Cerebellar nuclear complex (tissue), 1 donor: ENCODE measurements around the gene PPP2R5E.

Source experiments
- DNase-seq, 2 experiments: peaks; one replicate each; lab custom pipeline; 2025; lab: John Stamatoyannopoulos, UW

Gene PPP2R5E

DNA sequence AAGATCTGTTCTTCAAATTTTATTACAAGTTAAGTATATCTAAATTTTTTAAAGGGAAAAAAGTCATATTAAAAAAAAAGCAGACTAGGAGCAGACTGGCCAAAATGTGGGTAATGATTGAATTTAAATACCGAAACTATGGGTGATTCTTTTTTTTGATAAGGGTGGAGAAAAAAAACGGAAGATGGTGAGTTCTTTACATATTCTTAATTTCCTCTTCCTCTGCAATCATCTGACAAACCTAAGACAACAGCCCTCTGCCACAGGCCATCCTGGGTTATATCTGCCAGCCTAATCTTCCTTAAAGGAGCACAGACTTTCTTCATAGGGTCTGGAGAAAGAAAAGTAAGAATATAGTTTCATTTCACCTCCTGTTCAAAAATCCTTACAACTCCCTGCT lies 108.0 kb downstream of the PPP2R5E start:
- no peak for DNase-seq

DNA sequence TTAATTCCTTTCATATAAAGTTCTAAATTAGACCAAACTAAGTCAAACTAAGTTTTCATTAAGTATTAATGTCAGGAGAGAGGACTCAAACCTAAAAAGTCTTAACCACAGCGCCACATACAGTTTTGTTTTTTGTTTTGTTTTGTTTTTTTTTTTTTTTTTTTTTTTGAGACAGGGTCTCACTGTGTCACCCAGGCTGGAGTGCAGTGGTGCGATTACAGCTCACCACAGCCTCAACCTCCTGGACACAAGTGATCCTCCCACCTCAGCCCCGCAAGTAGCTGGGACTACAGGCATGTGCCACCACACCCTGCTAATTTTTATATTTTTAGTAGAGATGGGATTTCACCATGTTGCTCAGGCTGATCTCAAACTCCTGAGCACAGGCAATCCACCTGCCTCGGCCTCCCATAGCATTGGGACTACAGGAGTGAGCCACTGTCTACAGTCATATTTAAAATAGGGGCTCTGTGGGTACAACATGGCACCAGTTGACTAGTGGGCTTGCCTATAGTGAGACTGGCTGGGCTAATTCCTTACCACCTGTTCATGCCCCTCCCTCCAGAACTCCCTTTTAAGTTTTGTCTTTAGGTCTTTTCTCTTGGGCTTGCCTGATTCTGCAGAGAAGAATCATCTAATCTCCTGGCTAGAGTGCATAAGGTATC lies 110.2 kb downstream of the PPP2R5E start:
- DNase-seq = no peak

DNA sequence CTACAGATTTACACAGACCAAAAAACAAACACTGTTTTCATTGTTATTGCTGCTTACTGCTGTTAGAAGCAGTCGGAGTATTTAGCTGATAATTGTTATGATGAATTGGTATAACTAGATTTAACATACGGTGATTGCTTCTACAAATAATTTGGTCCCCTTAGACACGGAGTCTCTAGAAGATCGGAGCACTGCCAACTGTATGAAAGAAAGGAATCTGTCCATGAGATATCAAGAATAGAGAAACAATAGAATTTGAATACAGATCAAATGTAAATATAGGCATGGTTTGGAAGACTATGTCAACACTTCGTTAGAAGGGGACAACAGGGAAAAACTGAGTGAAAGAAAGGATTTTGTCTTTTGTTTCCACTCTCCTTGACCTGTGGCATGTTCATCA lies 110.9 kb downstream of the PPP2R5E start:
- DNase-seq = no peak

DNA sequence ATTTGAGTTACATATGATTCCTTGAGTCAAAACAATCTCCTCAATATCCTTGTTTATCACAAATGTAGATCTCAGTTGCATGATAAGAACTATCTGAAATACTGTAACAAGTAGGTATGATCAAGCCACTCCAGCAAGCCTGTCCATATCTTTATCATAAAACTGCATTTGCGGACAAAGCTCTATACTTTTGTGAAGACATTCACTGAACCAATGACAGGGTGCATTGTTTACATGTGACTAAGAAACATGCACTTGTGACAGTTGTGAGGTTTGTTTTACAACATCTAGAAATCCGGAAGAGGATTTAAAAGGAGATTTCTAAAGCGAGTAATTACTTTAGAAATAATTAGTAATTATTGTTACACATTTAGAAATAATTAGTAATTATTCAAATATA lies 111.7 kb downstream of the PPP2R5E start:
- DNase-seq = no peak

DNA sequence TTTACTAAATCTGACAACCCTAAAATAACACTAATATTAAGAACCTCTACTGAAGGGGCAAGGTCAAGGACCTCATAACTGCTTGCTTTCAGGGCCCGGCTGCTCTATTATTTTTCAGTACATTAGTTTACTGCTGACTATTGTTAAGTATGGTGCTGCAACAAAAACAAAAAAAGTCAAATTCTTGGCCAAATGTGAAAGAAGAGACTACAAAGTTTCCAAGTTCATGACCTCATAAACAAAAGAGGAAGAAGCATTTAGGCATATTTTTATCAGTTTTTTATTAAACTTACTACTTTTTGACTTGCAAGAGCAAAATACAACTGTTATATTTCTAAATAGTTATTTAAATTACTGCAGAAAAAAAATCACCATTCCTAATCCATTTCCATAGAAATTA lies 114.7 kb downstream of the PPP2R5E start:
- DNase-seq = no peak

DNA sequence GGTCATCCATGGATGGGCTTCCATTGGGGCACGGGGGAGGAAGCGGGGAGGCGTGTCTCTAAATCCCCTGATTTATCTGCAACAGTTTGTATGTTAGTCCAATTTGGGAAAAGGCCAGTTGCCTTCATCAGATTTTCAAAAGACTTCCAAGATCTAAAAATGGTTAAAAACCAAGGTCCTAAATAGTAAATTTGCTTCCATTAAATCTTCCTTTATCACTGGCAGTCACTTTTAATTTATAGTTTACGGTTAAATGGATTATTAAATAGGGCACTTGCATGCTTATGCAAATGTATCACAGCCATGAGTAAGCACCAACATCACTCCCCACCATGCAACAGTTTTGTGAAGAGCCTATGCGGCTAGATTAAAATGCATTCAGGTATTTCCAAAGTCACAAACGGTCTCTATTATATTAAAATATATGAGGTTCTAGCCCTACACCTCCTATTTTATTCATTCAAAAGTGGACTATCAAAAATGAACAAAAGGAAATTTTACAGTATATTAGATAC lies 116.3 kb downstream of the PPP2R5E start:
- no peak for DNase-seq

DNA sequence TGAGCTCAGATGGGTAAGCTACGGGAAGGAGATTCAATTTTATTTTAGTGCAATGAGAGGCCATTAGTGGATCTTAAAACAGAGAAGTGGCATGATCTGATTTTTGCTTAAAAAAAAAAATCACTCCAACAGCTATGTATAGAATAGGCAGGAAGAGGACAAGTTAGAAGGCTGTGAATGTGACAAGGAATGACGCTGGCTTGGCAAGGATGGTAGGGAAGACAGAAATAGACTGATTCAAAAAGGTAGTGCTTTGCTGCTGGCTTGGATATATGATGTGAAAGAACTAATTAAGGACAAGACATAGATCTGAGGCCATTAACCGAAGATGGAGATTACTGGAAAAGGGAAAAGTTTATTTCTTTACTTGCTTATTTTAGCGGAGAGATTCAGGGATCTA lies 119.3 kb downstream of the PPP2R5E start:
- no peak for DNase-seq

DNA sequence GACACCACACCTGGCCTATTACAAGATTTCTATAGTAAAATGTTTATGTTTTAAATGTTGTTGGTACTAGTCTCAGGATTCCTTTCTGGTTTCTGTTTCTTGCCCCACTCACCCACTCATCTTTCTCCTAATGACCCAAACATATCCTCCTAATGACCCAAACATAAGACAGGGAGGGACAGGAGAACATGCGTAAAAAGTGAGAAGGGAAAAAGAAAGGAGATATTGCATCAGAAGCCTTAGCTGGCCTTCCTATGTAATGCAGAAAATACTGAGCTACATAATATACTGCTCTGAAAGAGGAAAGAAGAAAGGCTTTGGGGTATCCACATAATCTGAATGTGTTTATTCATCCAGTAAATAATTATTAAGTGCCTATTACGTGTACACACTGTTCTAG lies 119.8 kb downstream of the PPP2R5E start:
- DNase-seq = no peak

DNA sequence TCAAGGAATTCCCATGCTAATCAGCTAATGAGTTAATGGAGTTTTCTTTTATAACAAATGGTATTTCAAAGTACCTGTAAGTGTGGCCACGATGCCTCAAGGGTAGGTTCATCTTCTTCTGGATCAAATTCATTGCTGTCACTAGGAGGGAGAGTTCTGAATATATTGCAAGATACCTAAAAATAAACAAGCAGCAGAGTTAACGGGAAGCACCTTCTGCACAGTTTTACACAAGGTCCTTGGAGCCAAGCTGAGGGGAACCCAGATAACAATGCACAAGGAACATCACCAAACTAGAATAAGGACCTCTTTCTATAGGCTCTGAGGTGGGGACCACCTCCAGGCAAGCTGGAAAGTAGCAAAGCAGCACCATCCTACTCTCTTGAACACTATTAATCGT lies 121.3 kb downstream of the PPP2R5E start:
- no peak for DNase-seq

DNA sequence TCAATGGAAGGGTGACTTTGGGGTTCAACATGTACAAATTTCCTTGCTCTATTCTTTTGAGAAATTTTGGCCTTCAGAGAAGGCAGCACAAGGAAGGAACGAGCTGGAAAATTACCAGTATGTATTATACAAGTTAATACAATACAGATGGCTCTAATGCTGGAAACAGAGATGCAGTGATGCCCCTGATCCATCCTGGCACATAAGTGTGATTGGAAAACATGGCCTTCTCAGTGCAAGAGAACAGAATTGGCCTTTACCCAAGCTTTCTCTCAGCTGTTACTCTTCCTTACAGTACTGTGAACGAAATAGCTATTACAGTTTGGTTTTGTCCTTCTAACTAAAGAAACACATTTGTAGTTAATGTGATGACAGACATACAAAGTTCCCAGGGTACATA lies 122.0 kb downstream of the PPP2R5E start:
- no peak for DNase-seq

DNA sequence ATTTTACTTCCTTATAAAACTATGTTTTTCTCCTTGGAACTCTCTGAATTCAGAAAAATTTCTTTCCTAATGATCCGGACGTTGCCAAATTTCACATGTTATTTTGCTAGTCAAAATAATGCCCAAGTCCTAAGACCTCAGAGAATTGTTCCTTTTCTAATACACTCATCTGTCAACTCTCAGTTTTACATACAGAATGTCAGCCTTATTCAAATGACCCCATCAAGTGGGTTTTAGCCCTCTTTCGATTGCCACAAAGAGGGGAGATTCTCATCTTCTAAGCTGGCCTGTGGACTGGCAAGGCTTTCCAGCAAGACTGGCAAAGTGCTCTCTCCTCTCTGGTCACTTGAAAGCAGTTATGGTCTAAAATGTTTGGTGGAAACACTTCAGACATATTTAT lies 125.2 kb downstream of the PPP2R5E start:
- no peak for DNase-seq

DNA sequence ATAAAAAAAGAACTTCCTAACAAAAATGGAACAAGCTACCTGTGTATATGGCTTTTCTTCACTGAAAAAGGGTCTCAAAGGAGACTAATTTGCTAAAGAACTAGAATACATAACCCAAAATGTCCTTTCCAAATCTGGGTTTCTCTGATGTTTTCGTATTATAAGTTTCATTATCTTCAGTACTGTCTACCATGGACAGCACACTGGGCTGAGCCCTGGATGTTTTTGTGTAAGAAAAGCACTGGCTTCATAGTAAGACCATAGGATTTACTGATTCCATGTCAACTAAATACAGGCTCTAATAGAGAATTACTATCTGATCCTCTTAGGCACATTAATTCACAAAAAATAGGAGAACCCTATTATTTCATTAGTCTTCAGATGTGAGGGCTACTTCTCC lies 130.2 kb downstream of the PPP2R5E start:
- no peak for DNase-seq

DNA sequence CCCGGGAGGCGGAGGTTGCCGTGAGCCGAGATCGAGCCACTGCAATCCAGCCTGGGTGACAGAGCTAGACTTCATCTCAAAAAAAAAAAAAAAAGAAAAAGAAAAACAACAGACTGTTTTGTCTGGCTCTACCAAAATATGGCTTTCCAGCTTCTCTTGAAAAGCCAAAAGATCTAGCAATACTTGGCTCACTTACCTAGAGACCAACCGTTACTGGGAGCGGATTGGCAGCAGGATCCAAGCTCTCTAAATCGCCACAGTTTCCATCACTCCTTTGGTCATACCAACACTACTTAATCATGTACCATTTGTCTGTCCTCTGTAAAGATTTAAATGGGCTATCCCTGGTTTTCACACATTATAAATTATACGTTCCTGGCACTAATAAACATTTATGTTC lies 136.8 kb downstream of the PPP2R5E start:
- no peak for DNase-seq

DNA sequence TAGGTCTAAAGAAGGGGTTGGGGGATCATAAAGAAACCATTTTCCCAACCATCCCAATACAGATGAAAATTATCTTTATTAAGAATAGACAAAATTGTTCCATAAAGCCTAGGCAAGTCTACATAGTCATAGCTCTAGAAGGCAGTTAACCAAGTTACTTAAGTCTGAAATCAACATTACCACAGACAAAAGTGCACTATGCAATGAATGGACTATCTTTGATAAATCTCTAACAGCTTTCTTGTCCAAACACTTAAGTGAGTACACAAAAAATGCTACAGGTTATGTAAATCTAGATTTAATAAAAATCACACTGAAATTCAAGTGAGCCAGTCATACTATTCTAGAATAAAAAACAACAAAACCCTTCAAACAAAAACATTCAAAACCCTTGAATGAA lies 137.5 kb downstream of the PPP2R5E start:
- no peak for DNase-seq

DNA sequence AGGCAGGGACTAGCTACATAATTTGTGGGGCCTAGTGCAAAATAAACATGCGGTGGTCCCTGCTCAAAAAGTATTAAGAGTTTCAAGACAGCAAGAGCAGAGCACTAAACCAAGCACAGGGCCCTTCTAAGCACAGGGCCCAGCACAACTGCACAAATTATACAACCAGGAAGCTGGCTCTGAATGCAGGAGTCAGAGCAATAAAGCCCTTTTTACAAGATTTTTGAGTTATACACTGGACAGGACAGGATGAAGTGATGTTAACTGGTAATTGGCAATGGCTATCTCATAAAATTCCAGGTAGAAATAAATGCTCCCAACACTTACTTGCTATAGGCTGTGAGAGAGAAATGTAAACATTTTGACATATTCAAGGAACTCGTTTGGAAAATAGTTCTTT lies 138.3 kb downstream of the PPP2R5E start:
- no peak for DNase-seq

DNA sequence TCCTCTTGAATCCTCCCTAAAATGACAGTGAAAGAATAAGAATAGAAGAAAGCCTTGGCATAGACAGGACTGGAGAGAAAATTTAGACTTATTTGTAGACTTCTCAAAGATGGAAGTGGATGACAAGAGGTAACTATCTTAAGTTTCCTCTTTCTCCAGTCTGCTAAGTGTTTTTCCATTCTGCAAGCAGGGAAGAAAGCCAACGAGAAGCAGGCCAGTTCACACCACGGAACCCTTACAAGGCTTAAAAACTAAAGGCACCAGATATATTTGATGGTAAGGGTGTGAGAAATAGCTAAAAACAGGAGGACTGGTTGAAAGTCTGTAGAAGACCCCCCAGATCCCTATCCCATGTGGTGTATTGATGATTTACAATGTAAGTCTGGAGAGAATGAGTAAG lies 141.5 kb downstream of the PPP2R5E start:
- DNase-seq = no peak

DNA sequence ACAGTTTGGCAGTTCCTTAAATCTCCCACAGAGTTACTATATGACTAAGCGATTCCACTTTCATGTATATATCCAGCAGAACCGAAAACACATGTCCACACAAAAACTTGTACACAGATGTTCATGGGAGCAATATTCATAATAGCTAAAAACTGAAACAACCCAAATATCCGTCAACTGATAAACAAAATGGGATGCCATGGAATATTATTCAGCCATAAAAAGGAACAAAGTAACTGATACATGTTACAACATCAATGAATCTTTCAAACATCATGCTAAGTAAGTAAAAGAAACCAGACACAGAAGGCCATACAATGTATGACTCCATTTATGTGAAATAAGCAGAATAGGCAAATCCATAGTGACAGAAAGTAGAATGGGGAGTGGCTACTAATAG lies 144.2 kb downstream of the PPP2R5E start:
- no peak for DNase-seq

DNA sequence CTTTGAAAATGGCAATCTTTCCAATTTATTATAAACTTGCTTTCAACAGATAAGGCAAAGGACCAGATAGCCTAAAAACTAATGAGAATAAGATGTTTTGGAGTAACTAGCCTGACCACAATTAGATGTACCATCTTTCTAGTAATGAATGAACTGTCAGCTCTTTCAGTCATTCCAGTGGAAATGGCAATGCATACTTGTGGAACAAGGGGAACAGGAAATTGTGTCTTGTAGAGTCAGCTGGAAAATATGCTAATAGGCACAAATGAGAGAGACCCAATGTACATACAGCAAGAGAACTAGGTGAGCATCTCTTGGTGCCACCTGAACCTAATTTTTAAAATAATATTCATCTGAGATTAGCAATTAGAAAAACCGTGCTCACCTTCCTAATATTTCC lies 148.3 kb downstream of the PPP2R5E start:
- no peak for DNase-seq

DNA sequence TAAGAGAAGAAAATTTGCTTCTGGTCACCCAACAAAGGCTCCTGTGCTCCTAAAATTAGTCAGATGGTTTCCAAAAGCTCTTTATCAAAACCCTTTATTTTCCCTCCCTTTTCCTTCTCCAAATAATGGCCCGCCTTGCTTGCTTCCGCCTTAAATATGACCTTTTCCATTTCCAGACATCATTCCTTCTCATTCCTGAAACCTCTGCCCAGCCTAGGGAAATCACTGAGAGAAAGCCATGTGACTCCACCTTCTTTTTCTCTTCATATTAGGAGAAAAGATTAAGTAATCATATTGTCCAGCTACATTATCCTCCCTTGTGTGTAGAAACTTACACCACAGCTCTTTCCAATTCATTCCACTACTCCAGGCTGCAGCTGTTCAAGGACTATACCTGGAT lies 148.7 kb downstream of the PPP2R5E start:
- no peak for DNase-seq

DNA sequence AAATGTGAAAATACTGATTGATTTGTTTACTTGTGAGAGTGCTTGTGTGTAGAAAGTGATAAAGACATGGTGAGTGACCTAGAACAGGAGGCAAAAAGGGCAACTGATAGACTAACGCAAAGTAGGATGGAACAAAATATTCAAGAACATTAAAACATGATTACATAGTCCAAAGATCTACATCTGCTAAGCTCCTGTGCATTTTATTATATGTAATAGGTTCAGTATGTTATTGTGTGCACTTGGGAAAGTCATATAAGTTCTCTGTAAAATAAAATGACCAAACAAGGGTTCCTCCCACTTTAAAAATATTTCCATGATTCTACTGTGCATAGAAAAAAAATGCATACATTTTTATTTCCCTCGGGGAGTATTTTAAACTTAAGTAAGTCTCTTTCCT lies 150.2 kb downstream of the PPP2R5E start:
- DNase-seq = no peak

DNA sequence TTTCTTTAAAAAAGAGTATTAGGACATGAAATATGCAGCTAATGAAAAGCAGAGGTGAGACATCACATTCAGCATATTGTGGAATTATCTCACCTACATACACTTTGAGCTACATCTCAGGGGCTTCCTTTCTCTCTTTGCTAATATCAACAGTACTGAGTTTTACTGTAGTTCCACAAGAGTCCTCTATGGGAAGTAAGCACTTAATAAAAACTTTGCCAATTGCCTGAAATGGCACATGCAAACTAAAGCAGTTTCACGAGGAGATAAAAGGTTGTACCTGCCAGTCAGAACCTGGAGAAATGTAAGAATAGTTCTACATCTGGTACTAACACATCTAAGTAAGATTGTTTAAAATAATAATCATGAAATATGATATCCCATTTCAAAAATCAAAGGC lies 150.9 kb downstream of the PPP2R5E start:
- DNase-seq = no peak

DNA sequence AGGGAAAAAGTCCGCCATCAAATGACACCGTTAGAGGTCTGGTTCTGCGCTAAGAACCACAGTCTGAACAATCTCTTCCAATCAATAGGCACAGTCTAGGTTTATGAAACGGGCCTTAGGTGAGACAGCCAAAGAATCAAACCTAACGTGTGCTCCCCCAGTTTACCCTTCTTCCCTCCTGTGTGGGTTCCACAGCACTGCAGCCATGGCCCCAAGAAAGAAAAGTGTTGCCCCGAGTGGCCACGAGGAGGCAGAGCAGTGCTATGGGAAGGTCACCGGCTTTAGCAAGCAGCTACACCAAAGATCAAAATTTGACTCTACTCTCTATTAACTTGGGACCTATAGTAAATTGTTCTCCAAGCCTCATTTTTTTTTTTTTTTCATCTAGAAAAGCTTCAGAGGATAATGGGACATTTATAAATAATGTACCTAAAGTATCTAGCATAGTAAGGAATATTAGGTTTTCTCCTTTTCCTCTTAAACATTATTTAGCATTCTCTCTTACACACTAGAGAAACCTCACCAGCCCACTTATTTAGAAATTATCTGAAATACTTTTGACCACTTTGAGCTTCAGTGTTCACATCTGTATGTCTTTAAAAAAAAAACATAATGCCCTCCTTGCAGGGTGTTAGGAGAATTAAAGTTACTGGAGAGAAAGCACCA lies 154.3 kb downstream of the PPP2R5E start:
- DNase-seq = peak in 1 of 2 experiments; percentile 9

DNA sequence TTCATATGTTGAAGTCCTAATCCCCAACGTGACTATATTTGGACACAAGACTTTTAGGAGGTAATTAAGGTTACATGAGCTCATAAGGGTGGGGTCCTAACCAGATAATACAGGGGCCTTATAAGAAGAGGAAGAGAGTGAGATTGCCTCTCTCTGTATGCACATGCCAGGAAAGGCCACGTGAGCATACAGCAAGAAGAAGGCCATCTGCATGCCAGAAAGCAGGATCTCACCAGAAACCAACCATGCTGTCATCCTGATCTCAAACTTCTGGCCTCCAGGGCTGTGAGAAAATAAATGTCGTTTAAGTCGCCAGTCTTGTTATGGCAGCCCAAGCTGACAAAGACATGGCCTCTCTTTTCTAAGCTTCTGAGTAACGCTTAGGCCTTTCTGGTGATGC lies 155.5 kb downstream of the PPP2R5E start:
- DNase-seq = no peak

DNA sequence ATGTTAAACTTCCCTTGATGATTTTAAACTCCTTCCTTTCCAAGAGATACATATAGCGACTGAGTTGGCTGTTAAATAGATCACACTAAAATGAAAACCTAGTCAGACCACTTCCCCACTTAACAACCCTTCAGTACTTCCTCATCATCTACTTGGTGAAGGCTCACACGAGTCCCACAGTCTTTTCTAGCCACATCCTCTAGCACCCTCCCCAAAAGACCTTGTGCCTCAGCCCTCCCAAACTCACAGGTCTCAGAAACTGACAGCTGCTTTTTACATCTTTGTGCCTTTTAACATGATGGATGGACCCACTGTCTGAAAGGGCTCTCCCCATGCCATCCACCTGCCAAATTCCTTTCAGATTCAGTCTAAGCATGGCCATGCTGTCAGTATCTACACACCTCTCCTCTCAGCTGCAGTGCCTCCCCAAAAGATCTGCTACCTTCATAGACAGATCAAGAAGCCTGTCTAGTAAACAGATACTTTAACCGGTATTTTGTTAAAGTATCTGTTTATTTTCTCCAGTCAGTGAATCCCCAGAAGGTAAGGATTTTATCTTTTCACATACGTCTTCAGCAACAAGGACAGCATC lies 159.3 kb downstream of the PPP2R5E start:
- no peak for DNase-seq
